Kidney (tissue), 14 donors: ENCODE data around the gene KXD1. TPM values are rescaled to one million over a fixed set of nuclear protein-coding genes. Genes with fewer than 3 reads are reported as not detected.

Experiments
- DNase-seq, 5 donors: peaks; one replicate each; pipeline ENCODE4 v3.0.0-alpha.2; 2013 to 2020
- FAIRE-seq: peaks from 2 replicates; lab custom pipeline; 2012; peaks lifted over from hg19 to GRCh38; lab: Jason Lieb, UNC
- H3K27ac ChIP-seq, 2 donors: one replicate each; pipeline ENCODE4 v1.7.0; 2013; ENCODE audit warnings: low read depth in 2 of 2, low read length in 2 of 2, inconsistent platforms in 1 of 2
- H3K27me3 ChIP-seq: one replicate; pipeline ENCODE4 v1.7.1; 2013; ENCODE audit warnings: low read length, inconsistent platforms; ENCODE audit not compliant: control insufficient read depth, insufficient read depth
- H3K36me3 ChIP-seq, 3 donors: one replicate each; pipeline versions ENCODE4 v1.7.0 to v1.7.1; 2013; ENCODE audit warnings: low read length in 3 of 3, control low read depth in 1 of 3, inconsistent platforms in 1 of 3; ENCODE audit not compliant: insufficient read depth in 3 of 3, control insufficient read depth in 2 of 3
- H3K4me1 ChIP-seq, 3 donors: one replicate each; pipeline versions ENCODE4 v1.7.0 to v1.7.1; 2013; ENCODE audit warnings: low read length in 3 of 3, inconsistent platforms in 1 of 3, low read depth in 1 of 3; ENCODE audit not compliant: control insufficient read depth in 2 of 3, insufficient read depth in 2 of 3
- H3K4me3 ChIP-seq, 3 donors: one replicate each; pipeline versions ENCODE4 v1.7.0 to v1.8.1; 2013; ENCODE audit warnings: low read length in 3 of 3, control low read depth in 1 of 3, inconsistent platforms in 1 of 3
- H3K9ac ChIP-seq, 3 donors: one replicate each; pipeline versions ENCODE4 v1.7.0 to v1.7.1; 2013; ENCODE audit warnings: low read length in 3 of 3, control low read depth in 1 of 3, inconsistent platforms in 1 of 3
- H3K9me3 ChIP-seq, 3 donors: one replicate each; pipeline versions ENCODE4 v1.7.0 to v1.7.1; 2013; ENCODE audit warnings: low read length in 3 of 3, control low read depth in 1 of 3, inconsistent platforms in 1 of 3; ENCODE audit not compliant: control insufficient read depth in 2 of 3, insufficient read depth in 1 of 3
- CTCF ChIP-seq: IDR thresholded peaks from 3 replicates; pipeline ENCODE4 v1.5.1; 2012; ENCODE audit warnings: mild to moderate bottlenecking, moderate library complexity, borderline replicate concordance; ENCODE audit not compliant: insufficient read depth; ENCODE audit errors: extremely low read depth
- intact Hi-C: fragments of 100-400 bp; cut with DNase I; formaldehyde crosslinking; loops from one replicate; pipeline ENCODE4 v1.11.1; 2022
- polyA plus RNA-seq: library from polyadenylated mRNA; stranded (reverse); fragments of 350-450 nt; fragmentation: Illumina TruSeq; extraction: RNeasy Lipid Tissue Mini Kit (QIAGEN cat#74804); gene quantifications from one replicate; pipeline ENCODE4 v1.2.3, GENCODE V29; 2014; ENCODE audit warnings: low read depth, low replicate concordance; ENCODE audit not compliant: insufficient read depth
- total RNA-seq: library from RNA; stranded (reverse); fragmentation: NEBNext Ultra II Directional; extraction: Animal tissue kit (Norgen Biotek cat#: 25700); gene quantifications from one replicate; pipeline ENCODE4 v1.2.1, GENCODE V29; 2021
- donor health status: control.
- donor health status: control.
- donor health status: control.
- donor health status: control.
- donor health status: control.
- donor health status: DM: yes; HTN: yes; CAD: no.
- donor health status: Normal renal cell carcinoma (clear cell type).

Gene KXD1
- total and polyA plus RNA-seq, 2 donors from 2014 or later: 56.3 to 69.9 TPM

GRCh38 chr19:18562086-18562485, 4.4 kb downstream of the KXD1 start:
- no peak for FAIRE-seq
- H3K9me3 ChIP-seq: no peaks in the 10 kb centered on the region
- intact Hi-C loops: no loop called here

GRCh38 chr19:18566953-18567352, 9.3 kb downstream of the KXD1 start:
- intact Hi-C loops: no loop called here
- H3K4me3 ChIP-seq: no peak overlapping the region
- H3K27ac ChIP-seq: no peak overlapping the region
- H3K9me3 ChIP-seq: no peaks in the 10 kb centered on the region
- no peaks in the 10 kb centered on the region for H3K27me3 ChIP-seq
- DNase-seq (no peak), FAIRE-seq (no peak)
- no peak for TF ChIP-seq CTCF
- H3K4me1 ChIP-seq: no peaks in the 10 kb centered on the region
- H3K36me3 ChIP-seq: peaks cover 4 to 22% (median 12%) of the 10 kb centered on the region in 3 donors
- H3K9ac ChIP-seq: no peak overlapping the region

More at GRCh38 chr19:18562086-18562485, 4.4 kb downstream of the KXD1 start:
- Histone ChIP-seq H3K9ac (no peak overlapping the region), H3K27me3 (no peaks in the 10 kb centered on the region), H3K27ac (peak overlapping the region; percentile 25 to 53), H3K36me3 (peaks cover 4 to 12% (median 9%) of the 10 kb centered on the region in 3 donors), H3K4me3 (no peak overlapping the region), H3K4me1 (peaks cover 0 to 3% (median 2%) of the 10 kb centered on the region in 3 donors)
- no peak for TF ChIP-seq CTCF
- no peak for DNase-seq

GRCh38 chr19:18568367-18568766, 10.7 kb downstream of the KXD1 start:
- Histone ChIP-seq H3K27ac (no peak overlapping the region), H3K4me3 (no peak overlapping the region), H3K36me3 (peaks cover 6 to 24% (median 15%) of the 10 kb centered on the region in 3 donors), H3K4me1 (peaks cover 0 to 13% (median 9%) of the 10 kb centered on the region in 3 donors), H3K9ac (no peak overlapping the region), H3K27me3 (no peaks in the 10 kb centered on the region), H3K9me3 (no peaks in the 10 kb centered on the region)
- intact Hi-C loops: no loop called here
- FAIRE-seq: no peak
- TF ChIP-seq CTCF: no peak
- DNase-seq: peak in 1 of 5 donors; percentile 78
